Right hindlimb (tissue), 1 donor: Measurements from ENCODE around the gene TNIK.

Experiments used
- DNase-seq: peaks from one replicate; pipeline ENCODE4 v3.0.0-alpha.2; 2018

TNIK gene

GRCh38 chr3:171354706-171355582 lies 105.3 kb downstream of the TNIK start:
- no peak for DNase-seq

GRCh38 chr3:171354049-171354705 lies 106.0 kb downstream of the TNIK start:
- no peak for DNase-seq

- no peak for DNase-seq
Measured at GRCh38 chr3:171353423-171353822, 106.8 kb downstream of the TNIK start.

GRCh38 chr3:171352387-171352935 lies 107.7 kb downstream of the TNIK start:
- DNase-seq: no peak

- no peak for DNase-seq
Measured at GRCh38 chr3:171351676-171352075, 108.5 kb downstream of the TNIK start.

- no peak for DNase-seq
Measured at GRCh38 chr3:171350364-171350763, 109.8 kb downstream of the TNIK start.

- DNase-seq: no peak
Measured at GRCh38 chr3:171349392-171349791, 110.8 kb downstream of the TNIK start.

- DNase-seq: peak; percentile 68
Measured at GRCh38 chr3:171348121-171348520, 112.1 kb downstream of the TNIK start.

GRCh38 chr3:171347301-171348039 lies 112.7 kb downstream of the TNIK start:
- DNase-seq: no peak

GRCh38 chr3:171346582-171347300 lies 113.5 kb downstream of the TNIK start:
- no peak for DNase-seq

- no peak for DNase-seq
Measured at GRCh38 chr3:171346019-171346418, 114.2 kb downstream of the TNIK start.

GRCh38 chr3:171345107-171345843 lies 114.9 kb downstream of the TNIK start:
- no peak for DNase-seq

GRCh38 chr3:171343693-171344092 lies 116.5 kb downstream of the TNIK start:
- DNase-seq: no peak

GRCh38 chr3:171342783-171343420 lies 117.3 kb downstream of the TNIK start:
- no peak for DNase-seq

- DNase-seq: no peak
Measured at GRCh38 chr3:171342200-171342599, 118.0 kb downstream of the TNIK start.

GRCh38 chr3:171340434-171340833 lies 119.8 kb downstream of the TNIK start:
- DNase-seq: no peak

GRCh38 chr3:171339598-171339997 lies 120.6 kb downstream of the TNIK start:
- DNase-seq: no peak

GRCh38 chr3:171336406-171336805 lies 123.8 kb downstream of the TNIK start:
- DNase-seq: no peak

GRCh38 chr3:171335559-171335958 lies 124.6 kb downstream of the TNIK start:
- DNase-seq: no peak

- DNase-seq: no peak
Measured at GRCh38 chr3:171334465-171334811, 125.8 kb downstream of the TNIK start.

- no peak for DNase-seq
Measured at GRCh38 chr3:171333784-171334464, 126.3 kb downstream of the TNIK start.
